B cell (primary cell): ENCODE results near the gene HCFC1. TPM values are rescaled to one million over a fixed set of nuclear protein-coding genes. Genes with fewer than 3 reads are reported as not detected.

Experiments
- ATAC-seq: fragments of 200-7000 bp; cut with Tn5 transposase; one replicate; pipeline ENCODE4 v1.10.0; 2021; ENCODE audit warnings: low read depth, mild to moderate bottlenecking, moderate number of reproducible peaks, moderate library complexity
- CTCF ChIA-PET: fragments of 350-600 bp; sonication (Branson Sonifier 250); formaldehyde crosslinking; loops from one replicate; lab custom pipeline; 2021; ENCODE audit warnings: antibody characterized with exemption, inconsistent platforms; lab: Charles Lee
- POLR2A ChIA-PET: fragments of 350-600 bp; sonication (Branson Sonifier 250); formaldehyde crosslinking; loops from one replicate; lab custom pipeline; 2021; ENCODE audit warnings: antibody characterized with exemption; lab: Charles Lee
- DNase-seq: peaks from one replicate; pipeline ENCODE4 v3.0.0; 2013
- H2AFZ ChIP-seq: 2 replicates; pipeline ENCODE4 v1.6.1; 2012; ENCODE audit warnings: mild to moderate bottlenecking, low read depth, low read length; ENCODE audit not compliant: insufficient read depth, poor library complexity, severe bottlenecking
- H3K27ac ChIP-seq, 2 donors: 1 replicate in 1 of 2; 2 replicates in 1 of 2; pipeline ENCODE4 v1.5.1; 2012 to 2013; ENCODE audit warnings: low read length in 2 of 2, mild to moderate bottlenecking in 2 of 2, moderate library complexity in 1 of 2
- H3K27me3 ChIP-seq, 4 experiments: fragments of 200-600 bp in 1 of 4; sonication (generic) in 1 of 4; replicated peaks in 1 of 4; 1 replicate in 2 of 4; 2 replicates in 2 of 4; pipeline versions ENCODE4 v1.6.1 to v1.7.0; 2013 to 2016; ENCODE audit warnings: low read length in 3 of 4, mild to moderate bottlenecking in 2 of 4, mixed read lengths in 1 of 4, moderate library complexity in 1 of 4; ENCODE audit not compliant: insufficient read depth in 4 of 4, control insufficient read depth in 3 of 4; ENCODE audit errors: control extremely low read depth in 1 of 4
- H3K36me3 ChIP-seq, 2 experiments: replicated peaks in 1 of 2; 1 replicate in 1 of 2; 2 replicates in 1 of 2; pipeline versions ENCODE4 v1.6.1 to v1.7.1; 2013; ENCODE audit warnings: low read length in 1 of 2; ENCODE audit not compliant: insufficient read depth in 2 of 2, control insufficient read depth in 1 of 2; ENCODE audit errors: control extremely low read depth in 1 of 2, extremely low read depth in 1 of 2
- H3K4me1 ChIP-seq, 2 donors: fragments of 200-600 bp in 1 of 2; sonication (generic) in 1 of 2; 1 replicate in 1 of 2; 2 replicates in 1 of 2; pipeline versions ENCODE4 v1.5.1 to v1.6.1; 2013 to 2017; ENCODE audit warnings: low read length in 2 of 2; ENCODE audit not compliant: control insufficient read depth in 2 of 2, insufficient read depth in 2 of 2
- H3K4me2 ChIP-seq: replicated peaks from 2 replicates; pipeline ENCODE3; 2012; ENCODE audit warnings: mild to moderate bottlenecking, low read depth, low read length; ENCODE audit not compliant: poor library complexity, severe bottlenecking
- H3K4me3 ChIP-seq, 5 experiments: fragments of 200-600 bp in 1 of 5; sonication (generic) in 1 of 5; 1 replicate in 3 of 5; 2 replicates in 2 of 5; pipeline versions ENCODE4 v1.5.1 to v1.7.0; 2011 to 2016; ENCODE audit warnings: low read length in 4 of 5, mild to moderate bottlenecking in 4 of 5, low read depth in 2 of 5, control low read depth in 1 of 5, moderate library complexity in 1 of 5; ENCODE audit not compliant: insufficient read depth in 1 of 5; ENCODE audit errors: control extremely low read depth in 1 of 5, extremely low read depth in 1 of 5
- H3K79me2 ChIP-seq: fragments of 200-600 bp; sonication (generic); one replicate; pipeline ENCODE4 v1.6.0; 2016; ENCODE audit warnings: low read length; ENCODE audit not compliant: control insufficient read depth, insufficient read depth
- H3K9ac ChIP-seq: fragments of 200-600 bp; sonication (generic); 2 replicates; pipeline ENCODE4 v1.6.1; 2017; ENCODE audit warnings: mild to moderate bottlenecking, low read length, moderate library complexity
- H3K9me3 ChIP-seq, 3 donors: one replicate each; pipeline versions ENCODE4 v1.6.1 to v1.7.1; 2013; ENCODE audit warnings: low read length in 2 of 3; ENCODE audit not compliant: control insufficient read depth in 2 of 3, insufficient read depth in 1 of 3; ENCODE audit errors: control extremely low read depth in 1 of 3
- H4K20me1 ChIP-seq: 2 replicates; pipeline ENCODE4 v1.6.0; 2012; ENCODE audit warnings: mild to moderate bottlenecking, low read length; ENCODE audit not compliant: insufficient read depth, control insufficient read depth, poor library complexity, severe bottlenecking
- H3K27ac Mint-ChIP-seq: one replicate; pipeline ENCODE4 v1.8.0; 2021; ENCODE audit warnings: mixed read lengths
- H3K27me3 Mint-ChIP-seq: one replicate; pipeline ENCODE4 v1.8.0; 2021; ENCODE audit warnings: mixed read lengths
- H3K4me1 Mint-ChIP-seq: one replicate; pipeline ENCODE4 v1.8.0; 2021; ENCODE audit warnings: mixed read lengths
- H3K4me3 Mint-ChIP-seq: one replicate; pipeline ENCODE4 v1.8.0; 2021; ENCODE audit warnings: mixed read lengths
- H3K9me3 Mint-ChIP-seq: one replicate; pipeline ENCODE4 v1.8.0; 2022; ENCODE audit warnings: mixed read lengths; ENCODE audit not compliant: insufficient read depth
- EZH2 ChIP-seq: IDR thresholded peaks from 2 replicates; pipeline ENCODE4 v1.6.1; 2012; ENCODE audit warnings: borderline replicate concordance, low read depth, mild to moderate bottlenecking, moderate library complexity, low read length; ENCODE audit not compliant: insufficient read depth, poor library complexity, severe bottlenecking
- WGBS: methylation state at CpG from one replicate; pipeline ENCODE4 v1.1.5; 2013; ENCODE audit warnings: missing lambda C conversion rate; ENCODE audit not compliant: insufficient coverage; 5-methylcytosine and 5-hydroxymethylcytosine counted together
- intact Hi-C: fragments of 100-400 bp; cut with micrococcal nuclease; formaldehyde crosslinking; loops from one replicate; pipeline ENCODE4 v1.10.0; 2022
- polyA plus RNA-seq: library from polyadenylated mRNA; depleted of rRNA; stranded (reverse); fragments of >200 nt; gene quantifications from 2 replicates; pipeline ENCODE4 v1.2.3, GENCODE V29; 2012
- total RNA-seq, 2 donors: library from RNA; stranded (reverse); fragments of 120-200 nt in 1 of 2; gene quantifications; 1 replicate in 1 of 2; 2 replicates in 1 of 2; pipeline versions ENCODE4 v1.2.3 to v1.2.4, GENCODE V29; 2013 to 2022
- TF ChIP-seq, protein P1 (sequence below): fragments of 200-600 bp; IDR thresholded peaks from one replicate; pipeline ENCODE4 v1.8.0; 2022; ENCODE audit warnings: antibody characterized with exemption, mild to moderate bottlenecking

The HCFC1 gene
- total and polyA plus RNA-seq, 2 donors (not counting 1 experiment from before 2014, with no cell fraction given), result 32.1 to 57.7 TPM

DNA sequence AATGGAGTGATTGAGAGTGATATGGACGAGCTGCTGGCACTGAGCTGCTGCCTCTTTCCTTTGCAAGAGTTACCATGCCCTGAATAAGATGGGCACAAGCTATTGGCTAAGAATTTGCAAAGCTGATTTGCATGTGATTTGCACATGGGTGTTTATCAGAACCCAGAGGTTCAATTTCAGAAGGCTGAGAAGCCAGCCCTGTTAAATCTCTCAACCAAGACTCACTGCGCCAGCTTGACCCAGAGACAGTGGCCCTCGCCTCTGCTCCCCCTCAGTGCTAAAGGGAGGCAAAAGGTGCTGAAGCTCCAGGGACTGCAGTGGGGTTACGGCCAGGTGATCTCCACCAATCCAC, 46.3 kb downstream of the HCFC1 start:
- POLR2A ChIA-PET, result interaction anchor here (1.0 to 5.2 kb wide), 8 partner anchors 10 to 487 kb away, joined by 3 to 58 read pairs (median 7); partner anchors contain the start of genes HCFC1, IDH3G, L1CAM and NAA10
- H3K36me3 ChIP-seq, result peaks cover 0 to 18% of the 10 kb centered on the region in 2 experiments
- H3K9me3 Mint-ChIP-seq, result no peaks in the 10 kb centered on the region
- H3K4me3 Mint-ChIP-seq, result peak overlapping the region; percentile 96
- peak overlapping the region; percentile 88 to 96 for H3K27ac ChIP-seq
- ATAC-seq (no peak), DNase-seq (peak; percentile 65)
- TF ChIP-seq, protein P1, sequence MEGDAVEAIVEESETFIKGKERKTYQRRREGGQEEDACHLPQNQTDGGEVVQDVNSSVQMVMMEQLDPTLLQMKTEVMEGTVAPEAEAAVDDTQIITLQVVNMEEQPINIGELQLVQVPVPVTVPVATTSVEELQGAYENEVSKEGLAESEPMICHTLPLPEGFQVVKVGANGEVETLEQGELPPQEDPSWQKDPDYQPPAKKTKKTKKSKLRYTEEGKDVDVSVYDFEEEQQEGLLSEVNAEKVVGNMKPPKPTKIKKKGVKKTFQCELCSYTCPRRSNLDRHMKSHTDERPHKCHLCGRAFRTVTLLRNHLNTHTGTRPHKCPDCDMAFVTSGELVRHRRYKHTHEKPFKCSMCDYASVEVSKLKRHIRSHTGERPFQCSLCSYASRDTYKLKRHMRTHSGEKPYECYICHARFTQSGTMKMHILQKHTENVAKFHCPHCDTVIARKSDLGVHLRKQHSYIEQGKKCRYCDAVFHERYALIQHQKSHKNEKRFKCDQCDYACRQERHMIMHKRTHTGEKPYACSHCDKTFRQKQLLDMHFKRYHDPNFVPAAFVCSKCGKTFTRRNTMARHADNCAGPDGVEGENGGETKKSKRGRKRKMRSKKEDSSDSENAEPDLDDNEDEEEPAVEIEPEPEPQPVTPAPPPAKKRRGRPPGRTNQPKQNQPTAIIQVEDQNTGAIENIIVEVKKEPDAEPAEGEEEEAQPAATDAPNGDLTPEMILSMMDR, result no peak
- no peak for TF ChIP-seq EZH2
- no peaks in the 10 kb centered on the region for H3K27me3 ChIP-seq
- peaks cover 43 to 61% of the 10 kb centered on the region in 2 donors for H3K4me1 ChIP-seq
- CTCF ChIA-PET, result interaction anchor here (1.0 to 13.1 kb wide), 9 partner anchors 8 to 611 kb away, joined by 3 to 325 read pairs (median 5); partner anchors contain the start of genes HCFC1, IDH3G, NAA10 and RENBP
- no peak overlapping the region for H2AFZ ChIP-seq
- peak overlapping the region; percentile 98 for H3K27ac Mint-ChIP-seq
- no peaks in the 10 kb centered on the region for H3K27me3 Mint-ChIP-seq
- peak overlapping the region; percentile 96 for H3K9ac ChIP-seq
- 0% methylated on average over 1 of the region's 4 CpGs for WGBS
- H3K79me2 ChIP-seq, result peaks cover 40% of the 10 kb centered on the region
- peak overlapping the region; percentile 98 for H3K4me2 ChIP-seq
- H3K4me1 Mint-ChIP-seq, result peaks cover 46% of the 10 kb centered on the region
- H4K20me1 ChIP-seq, result peaks cover 31% of the 10 kb centered on the region
- peak overlapping the region; percentile 65 to 88 (median 73) for H3K4me3 ChIP-seq
- no peaks in the 10 kb centered on the region for H3K9me3 ChIP-seq
- intact Hi-C loops, result loop anchor here (1.0 to 5.0 kb wide), 3 partner anchors 22 to 201 kb away; partner anchors contain the start of genes ABCD1, BCAP31 and L1CAM
